ENCODE results near the gene ARF1.
A peak's percentile ranks its signal among the peaks of the same experiment; 100 is the strongest.

The ARF1 gene

GRCh38 chr1:228140724-228141225, 58.3 kb downstream of the ARF1 start:
- TF ChIP-seq CTCF (conservative IDR thresholded peaks at IDR 0.05), result no peak
- peak overlapping the region; percentile 60 for H3K27ac ChIP-seq

- peak overlapping the region; percentile 60 for H3K27ac ChIP-seq
- TF ChIP-seq CTCF (conservative IDR thresholded peaks at IDR 0.05), result no peak
These were observed 58.9 kb downstream of the ARF1 start for GRCh38 chr1:228141226-228142044.

GRCh38 chr1:228142155-228142691, 59.7 kb downstream of the ARF1 start:
- H3K27ac ChIP-seq, result peak overlapping the region; percentile 60; the same call in 1 of the 2 replicates

GRCh38 chr1:228142701-228143136, 60.2 kb downstream of the ARF1 start:
- TF ChIP-seq CTCF (conservative IDR thresholded peaks at IDR 0.05), result no peak
- H3K27ac ChIP-seq, result no peak overlapping the region

More at GRCh38 chr1:228142155-228142691, 59.7 kb downstream of the ARF1 start:
- no peak for TF ChIP-seq CTCF (conservative IDR thresholded peaks at IDR 0.05)

- TF ChIP-seq CTCF (conservative IDR thresholded peaks at IDR 0.05), result no peak
- no peak overlapping the region for H3K27ac ChIP-seq
These were observed 61.1 kb downstream of the ARF1 start for GRCh38 chr1:228143480-228144192.

- no peak overlapping the region for H3K27ac ChIP-seq
- TF ChIP-seq CTCF (conservative IDR thresholded peaks at IDR 0.05), result no peak
These were observed 61.9 kb downstream of the ARF1 start for GRCh38 chr1:228144193-228144992.
